Liver (tissue), 3 donors: ENCODE data around the gene ULBP3.

Source experiments
- CTCF ChIP-seq: fragments of 150-350 bp; IDR thresholded peaks from 2 replicates; pipeline ENCODE4 v1.5.1; 2017; ENCODE audit warnings: improper control_type of control experiment, low read depth, low read length; ENCODE audit not compliant: missing input control
- MAX ChIP-seq: IDR thresholded peaks from 2 replicates; pipeline ENCODE4 v1.6.1; 2016; ENCODE audit warnings: antibody characterized with exemption
- RAD21 ChIP-seq, 2 donors: IDR thresholded peaks; 2 replicates each; pipeline ENCODE4 v1.6.1; 2016; ENCODE audit warnings: antibody characterized with exemption in 2 of 2, mild to moderate bottlenecking in 2 of 2
- SP1 ChIP-seq: IDR thresholded peaks from 2 replicates; pipeline ENCODE4 v1.6.1; 2018; ENCODE audit warnings: antibody characterized with exemption, mild to moderate bottlenecking
- donor health status: healthy.
- donor health status: healthy.

GRCh38 chr6:150037526-150038201, 31.3 kb downstream of the ULBP3 start:
- TF ChIP-seq CTCF (no peak), MAX (no peak), RAD21 (IDR thresholded peaks at IDR 0.05) (no peak), SP1 (no peak)
